Fibroblast of skin of abdomen (primary cell): ENCODE results near the gene MIER1.
"Not testable (repeated sequence)": the region's sequence is repeated elsewhere in the genome, so short reads cannot be mapped to it uniquely, and the experiment has no call there.

ENCODE experiments used
- DNase-seq: peaks from one replicate; pipeline ENCODE4 v3.0.0-alpha.2; 2013

Gene MIER1

DNA sequence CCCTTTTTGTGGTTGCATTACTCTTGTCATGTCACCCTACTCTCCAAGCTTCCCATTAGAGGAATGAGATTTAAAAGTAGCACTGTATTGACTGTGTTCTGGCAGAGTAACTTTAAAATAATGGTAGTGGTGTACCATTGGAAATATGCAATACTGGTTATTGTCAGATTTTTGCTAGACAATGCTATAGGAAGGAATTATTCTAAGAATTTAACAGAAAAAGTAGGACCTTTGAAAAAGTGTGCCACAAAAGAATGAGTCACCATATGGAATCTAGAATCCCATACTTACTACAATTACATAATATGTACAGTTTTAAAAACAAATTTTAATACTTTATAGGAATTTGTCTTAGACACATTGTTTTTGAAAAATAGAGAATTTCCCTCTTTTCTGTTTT lies 13.8 kb downstream of the MIER1 start:
- DNase-seq, result peak; percentile 73

DNA sequence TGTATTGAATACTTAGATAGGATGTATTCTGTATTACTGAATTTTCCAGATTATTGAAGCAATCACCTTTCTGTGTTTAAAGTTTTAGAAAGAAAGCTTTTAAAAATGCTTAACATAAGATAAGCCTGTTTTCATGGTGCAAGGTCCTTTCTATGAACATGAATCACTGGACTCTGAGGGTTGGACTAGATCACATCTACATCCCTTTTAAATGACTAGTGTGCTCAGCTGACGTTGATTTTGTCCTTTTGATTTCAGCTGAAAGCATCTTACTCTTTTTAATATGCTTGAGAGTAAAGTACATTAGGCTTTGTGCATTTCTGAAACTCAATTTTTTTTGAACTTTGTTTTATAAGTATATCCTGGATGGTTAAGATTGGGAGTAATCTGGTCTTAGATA lies 16.2 kb downstream of the MIER1 start:
- DNase-seq, result no peak

DNA sequence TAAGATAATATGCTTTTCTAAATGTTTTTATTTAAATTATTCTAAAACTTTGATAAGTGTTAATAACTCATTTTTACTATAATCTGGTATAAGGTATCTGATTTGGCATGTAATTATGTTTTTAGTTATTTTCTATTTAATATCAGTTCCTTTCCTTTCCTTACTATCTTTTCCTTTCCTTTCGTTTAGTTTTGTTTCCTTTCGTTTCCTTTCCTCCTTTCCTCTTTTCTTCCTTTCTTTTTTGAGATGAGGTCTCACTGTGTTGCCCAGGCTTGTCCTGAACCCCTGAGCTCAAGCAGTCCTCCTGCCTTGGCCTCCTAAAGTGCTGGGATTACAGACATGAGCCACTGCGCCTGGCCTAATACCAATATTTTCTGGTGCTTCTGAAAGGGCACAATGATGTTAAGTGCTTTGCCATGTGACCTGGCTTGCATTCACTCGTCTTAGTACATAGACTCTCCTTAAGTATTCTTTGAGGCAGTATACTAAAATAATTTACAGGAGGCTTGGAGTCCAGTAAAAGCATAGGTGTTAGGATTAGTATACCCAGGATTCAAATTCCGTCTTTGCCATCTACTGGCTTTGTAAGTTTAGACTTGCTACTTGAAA lies 18.7 kb downstream of the MIER1 start:
- DNase-seq, result no peak

DNA sequence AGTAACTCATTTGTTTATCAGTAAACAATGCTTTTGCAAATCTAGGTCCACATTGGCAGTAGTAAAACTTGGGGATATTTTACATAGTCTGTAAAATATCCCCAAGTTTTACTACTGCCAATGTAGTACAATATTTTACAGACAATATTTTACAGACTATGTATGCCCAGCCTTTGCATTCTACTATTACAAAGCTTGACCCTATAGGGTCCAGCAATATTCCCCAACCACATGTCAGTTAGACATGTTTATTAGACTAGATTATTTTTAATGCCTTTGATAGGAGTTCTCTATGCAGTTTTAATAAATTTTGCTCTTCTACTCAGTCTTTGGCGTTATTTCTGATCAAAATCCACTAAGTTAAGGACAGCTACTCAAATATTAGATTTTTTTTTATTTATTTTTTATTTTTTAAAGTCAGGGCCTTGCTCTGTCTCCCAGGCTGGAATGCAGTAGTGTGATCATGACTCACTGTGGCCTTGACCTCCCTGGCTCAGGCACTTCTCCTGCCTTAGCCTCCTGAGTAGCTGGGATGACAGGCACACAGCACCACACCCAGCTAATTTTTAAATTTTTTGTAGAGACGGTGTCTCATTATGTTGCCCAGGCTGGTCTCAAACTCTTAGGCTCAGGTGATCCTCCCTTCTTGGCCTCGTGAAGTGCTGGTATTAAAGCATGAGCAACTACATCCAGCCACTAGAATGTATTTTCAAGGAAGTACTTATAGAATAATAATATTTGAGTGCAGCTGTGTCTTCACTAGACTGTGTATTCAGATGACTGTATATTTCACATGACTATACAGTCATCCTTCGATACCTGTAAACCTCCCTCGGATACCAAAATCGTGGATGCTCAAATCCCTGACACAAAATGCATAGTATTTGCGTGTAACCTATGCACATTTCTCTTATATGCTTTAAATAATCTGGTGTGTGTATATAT lies 19.8 kb downstream of the MIER1 start:
- DNase-seq, result peak; percentile 67

DNA sequence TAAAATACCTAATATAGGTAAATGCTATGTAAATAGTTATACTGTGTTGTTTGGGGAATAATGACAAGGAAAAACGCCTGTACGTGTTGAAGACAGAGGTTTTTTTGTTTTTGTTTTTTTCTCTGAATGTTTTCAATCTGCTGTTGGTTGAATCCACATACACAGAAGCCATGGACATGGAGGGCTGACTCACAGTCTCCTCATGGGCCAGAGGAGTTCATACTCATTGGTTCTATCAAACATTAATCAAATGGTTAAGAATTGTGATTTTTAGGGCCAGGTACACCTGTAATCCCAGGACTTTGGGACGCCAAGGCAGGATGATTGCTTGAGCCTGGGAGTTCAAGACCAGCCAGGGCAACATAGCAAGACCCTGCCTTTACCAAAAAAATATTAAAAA lies 20.5 kb downstream of the MIER1 start:
- no peak for DNase-seq

DNA sequence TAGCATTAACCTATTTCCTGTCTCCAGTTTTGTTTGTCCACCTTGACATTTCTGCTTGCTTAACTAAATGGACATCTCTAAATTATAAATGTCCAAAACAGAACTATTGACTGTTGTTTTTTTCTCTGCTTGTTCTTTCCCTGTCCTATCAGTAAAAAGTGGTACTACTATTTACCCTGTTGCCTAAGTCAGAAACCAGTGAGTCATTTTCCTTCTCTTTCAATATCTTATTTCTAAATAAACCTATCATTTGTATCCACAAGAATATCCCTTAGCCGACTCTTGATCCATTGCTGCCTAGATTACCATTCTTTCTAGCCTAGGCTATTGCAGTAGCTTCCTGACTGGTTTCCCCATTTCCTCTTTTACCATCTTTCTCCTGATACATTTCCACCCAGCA lies 22.5 kb downstream of the MIER1 start:
- no peak for DNase-seq

DNA sequence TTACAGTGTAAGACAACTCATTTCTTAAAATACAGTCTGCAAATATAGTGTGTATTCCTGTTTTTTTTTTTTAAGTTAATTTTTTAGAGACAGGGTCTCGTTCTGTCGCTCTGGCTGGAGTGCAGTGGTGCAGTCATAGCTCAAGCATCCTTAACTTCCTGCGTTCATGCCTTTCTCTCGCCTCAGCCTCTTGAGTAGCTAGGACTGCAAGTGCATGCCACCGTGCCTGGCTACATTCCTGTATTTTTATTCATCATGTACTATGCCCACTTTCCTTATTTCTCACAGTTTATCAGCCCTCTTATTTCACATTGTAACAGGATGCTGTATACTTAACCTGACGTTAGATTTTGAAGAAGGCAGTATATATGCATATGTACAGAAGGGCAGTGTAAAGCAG lies 26.7 kb downstream of the MIER1 start:
- peak; percentile 75 for DNase-seq

DNA sequence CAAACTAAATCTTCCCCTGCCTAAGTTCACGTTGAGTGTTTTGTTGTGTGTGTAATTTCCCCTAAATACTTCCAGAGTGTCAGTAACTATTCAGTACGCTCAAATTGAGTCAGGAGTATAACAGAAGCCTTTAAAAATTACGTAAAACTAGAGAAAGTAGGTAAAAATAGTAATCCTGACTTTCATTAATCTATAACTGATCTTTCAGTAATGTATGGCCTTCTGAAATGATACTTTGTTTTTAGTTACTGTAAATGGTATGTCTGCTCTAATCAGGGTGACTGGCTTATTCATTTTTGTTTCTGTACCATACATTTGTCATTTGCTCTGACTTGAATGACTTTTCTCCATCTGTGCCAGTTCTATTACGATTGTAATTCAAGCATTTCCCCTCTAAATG lies 29.4 kb downstream of the MIER1 start:
- no peak for DNase-seq

DNA sequence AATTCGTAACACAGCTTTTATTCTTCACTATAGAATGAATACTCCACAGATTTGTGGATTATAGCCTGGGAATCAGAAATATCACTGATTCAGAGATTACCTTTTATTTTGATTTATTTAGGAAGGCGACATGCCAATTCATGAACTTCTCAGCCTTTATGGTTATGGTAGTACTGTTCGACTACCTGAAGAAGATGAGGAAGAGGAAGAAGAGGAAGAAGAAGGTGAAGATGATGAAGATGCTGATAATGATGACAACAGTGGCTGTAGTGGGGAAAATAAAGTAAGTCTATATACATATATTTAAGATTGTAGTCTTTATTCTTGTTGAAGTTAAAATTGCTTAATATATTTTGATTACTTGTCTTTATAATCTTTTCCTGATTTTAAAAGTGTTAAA lies 33.1 kb downstream of the MIER1 start:
- DNase-seq, result no peak

DNA sequence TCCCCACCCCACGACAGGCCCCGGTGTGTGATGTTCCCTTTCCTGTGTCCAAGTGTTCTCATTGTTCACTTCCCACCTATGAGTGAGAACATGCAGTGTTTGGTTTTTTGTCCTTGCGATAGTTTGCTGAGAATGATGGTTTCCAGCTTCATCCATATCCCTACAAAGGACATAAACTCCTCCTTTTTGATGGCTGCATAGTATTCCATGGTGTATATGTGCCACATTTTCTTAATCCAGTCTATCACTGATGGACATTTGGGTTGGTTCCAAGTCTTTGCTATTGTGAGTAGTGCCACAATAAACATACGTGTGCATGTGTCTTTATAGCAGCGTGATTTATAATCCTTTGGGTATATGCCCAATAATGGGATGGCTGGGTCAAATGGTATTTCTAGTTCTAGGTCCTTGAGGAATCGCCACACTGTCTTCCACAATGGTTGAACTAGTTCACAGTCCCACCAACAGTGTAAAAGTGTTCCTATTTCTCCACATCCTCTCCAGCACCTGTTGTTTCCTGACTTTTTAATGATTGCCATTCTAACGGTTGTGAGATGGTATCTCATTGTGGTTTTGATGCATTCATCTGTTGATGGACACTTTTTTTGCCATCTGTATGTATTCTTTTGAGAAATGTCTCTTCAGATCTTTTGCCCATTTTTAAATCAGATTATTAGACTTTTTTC lies 41.5 kb downstream of the MIER1 start:
- DNase-seq, result not testable (repeated sequence)

DNA sequence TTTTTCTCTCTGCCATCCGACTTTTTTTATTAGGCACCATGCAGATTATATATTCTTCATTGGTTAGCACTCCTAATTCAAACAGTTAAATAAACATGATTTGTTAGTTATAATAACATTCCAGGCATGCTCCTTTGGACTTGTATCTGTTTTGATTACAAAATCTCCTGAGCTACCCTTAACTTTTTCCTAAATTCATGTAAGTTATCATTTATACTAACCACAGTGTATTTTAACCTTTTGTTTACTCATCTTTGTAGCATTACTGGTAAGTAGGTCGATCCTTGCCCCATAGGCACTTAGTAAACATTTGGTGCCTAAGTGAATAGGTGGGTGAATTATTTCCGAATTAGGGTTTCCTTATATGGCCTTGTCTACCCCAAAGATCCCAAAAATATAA lies 43.8 kb downstream of the MIER1 start:
- DNase-seq, result no peak

DNA sequence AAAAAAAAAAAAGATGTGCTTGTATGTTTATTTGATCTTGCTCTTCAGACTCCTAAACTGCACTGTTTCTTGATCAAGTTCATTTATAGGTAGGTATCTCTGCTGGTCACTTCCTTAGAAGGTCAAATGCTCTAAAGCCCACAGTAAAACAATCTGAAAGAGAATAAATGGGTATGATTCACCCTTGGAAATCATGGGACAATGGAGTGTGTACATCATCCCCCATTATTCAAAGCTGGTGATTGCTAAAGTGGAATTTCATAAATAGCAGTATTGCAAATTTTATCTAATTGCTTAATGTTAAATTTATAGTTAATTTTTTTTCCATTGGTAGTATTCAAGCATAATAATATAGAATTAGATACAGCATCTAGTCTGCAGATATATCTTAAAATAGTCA lies 53.4 kb downstream of the MIER1 start:
- DNase-seq, result no peak

DNA sequence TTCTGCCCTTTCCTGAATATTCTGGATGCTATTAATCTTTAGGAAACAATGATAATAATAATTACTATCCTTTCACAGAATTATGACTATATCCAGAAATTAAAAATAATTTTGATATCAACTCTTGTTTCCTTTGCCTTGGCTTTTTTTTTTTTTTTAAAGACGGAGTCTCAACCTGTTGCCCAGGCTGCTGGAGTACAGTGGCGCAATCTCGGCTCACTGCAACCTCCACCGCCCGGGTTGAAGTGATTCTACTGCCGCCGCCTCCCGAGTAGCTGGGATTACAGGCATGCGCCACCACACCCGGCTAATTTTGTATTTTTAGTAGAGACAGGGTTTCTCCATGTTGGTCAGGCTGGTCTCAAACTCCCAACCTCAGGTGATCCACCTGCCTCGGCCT lies 54.8 kb downstream of the MIER1 start:
- not testable (repeated sequence) for DNase-seq

DNA sequence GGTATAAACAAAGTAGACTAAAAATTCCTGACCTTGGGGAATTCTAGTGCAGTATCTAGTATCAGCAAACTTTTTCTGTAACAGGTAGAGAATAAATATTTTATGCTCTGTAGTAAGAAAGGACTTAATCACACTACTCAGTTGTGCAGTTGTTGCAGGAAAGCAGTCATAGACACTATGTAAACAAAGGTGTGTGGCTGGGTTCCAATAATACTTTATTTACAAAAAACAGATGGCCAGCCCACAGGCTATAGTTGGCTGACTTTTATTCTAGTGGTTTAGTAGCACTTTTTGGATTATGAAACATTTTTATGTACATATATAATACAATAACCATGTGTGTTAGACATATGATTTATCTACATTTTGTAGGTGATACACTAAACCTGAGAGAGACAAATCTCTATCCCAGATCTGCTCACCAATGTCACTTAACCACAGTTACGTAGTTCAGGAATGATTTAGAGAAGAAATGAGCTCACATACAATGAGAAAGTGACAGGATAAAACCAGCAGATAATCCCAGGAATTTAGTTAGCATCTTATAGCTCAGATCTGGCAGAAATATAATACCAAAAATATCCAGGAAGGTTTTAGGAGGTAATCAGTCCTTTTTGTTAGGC lies 56.1 kb downstream of the MIER1 start:
- no peak for DNase-seq

DNA sequence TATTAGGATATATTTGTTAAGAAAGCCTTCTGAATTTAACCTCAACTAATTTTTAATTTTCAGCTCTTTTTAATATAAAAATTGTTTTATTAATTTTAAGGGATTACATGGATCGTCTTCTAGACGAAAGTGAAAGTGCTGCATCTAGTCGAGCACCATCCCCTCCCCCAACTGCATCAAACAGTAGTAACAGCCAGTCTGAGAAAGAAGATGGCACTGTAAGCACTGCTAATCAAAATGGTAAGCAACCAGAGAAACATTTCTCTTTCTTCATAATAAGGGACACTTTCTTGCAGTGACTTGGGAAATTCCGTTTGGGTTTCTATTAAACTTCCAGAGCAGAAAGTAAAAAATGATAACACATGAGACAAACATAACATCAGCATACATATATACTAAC lies 56.9 kb downstream of the MIER1 start:
- DNase-seq, result no peak

DNA sequence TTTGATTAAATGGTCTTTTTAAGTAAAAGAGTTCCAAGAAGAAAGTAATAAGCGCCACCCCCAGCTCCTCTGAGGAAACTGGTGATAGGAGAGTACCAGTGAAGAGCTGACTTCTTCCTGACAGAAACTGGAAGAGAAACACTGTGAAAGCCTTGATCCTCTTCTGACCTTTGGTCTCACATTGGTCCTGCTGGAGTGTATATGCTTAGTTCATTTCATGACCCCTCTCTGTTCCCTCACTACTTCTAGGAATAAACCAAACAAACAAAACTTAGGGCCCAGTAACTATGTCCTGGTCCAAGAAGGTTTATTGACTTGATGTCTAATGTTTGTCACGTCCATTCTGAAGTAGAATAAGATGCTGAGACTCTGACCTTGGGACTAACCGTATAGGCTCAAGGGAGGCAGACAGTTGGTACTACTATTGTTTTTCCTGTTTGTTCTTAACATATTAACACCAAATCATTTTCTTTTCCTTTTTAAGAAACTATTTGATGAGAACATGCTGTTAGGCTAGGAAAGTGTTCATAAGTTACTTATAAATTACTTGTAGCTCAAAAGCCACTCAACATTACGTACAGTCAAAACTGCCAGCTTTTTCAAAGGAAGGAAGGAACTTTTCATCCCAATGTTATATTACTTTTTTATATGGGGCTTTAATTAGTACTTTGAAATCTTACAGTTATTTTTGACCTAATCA lies 57.9 kb downstream of the MIER1 start:
- no peak for DNase-seq

DNA sequence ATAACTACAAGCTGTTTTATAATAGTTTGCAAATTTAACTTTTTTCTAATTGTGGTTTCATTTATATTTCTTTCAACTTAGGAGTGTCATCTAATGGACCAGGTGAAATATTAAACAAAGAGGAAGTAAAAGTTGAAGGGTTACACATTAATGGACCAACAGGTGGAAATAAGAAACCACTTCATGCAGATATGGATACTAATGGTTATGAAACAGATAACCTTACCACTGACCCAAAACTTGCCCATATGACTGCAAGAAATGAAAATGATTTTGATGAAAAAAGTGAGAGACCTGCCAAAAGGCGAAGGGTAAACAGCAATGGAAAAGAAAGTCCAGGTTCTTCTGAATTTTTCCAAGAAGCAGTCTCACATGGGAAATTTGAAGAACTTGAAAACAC lies 59.7 kb downstream of the MIER1 start:
- DNase-seq, result no peak

DNA sequence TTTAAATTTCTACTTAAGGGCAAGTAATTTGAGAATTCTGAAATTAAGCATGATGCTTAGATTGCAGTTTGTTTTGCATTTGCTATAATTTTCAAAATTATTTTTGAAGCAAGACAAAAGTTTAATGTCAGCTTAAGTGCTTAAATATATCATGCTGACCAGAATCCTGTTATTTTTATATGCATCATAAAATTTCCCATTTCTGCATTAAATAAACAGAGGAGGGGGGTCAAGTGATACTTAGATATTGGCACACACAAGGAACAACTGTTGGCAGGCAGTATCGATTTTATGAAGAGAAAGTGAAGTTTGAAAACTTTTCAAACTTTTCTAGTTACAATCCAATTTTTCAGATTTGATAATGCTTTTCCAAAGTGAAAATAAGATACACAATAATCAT lies 61.0 kb downstream of the MIER1 start:
- no peak for DNase-seq

DNA sequence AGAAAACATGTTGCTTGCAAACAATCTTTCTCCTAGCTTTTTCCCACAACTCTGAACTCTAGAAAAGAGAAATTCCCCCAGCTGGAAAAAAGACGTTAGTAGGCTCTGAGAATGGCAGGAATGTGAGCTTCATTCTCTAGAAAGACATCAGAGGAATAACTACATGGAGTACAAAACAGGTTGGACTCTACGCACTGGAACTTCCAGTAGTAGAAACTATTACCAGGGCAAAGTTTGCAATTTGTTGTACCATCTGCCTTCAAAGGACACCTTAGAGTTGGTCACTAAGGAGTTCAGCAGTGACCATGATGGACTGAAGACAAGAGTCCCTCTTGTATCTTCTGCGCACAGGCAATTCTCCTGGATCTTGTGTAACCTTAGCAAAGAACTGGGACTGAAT lies 68.3 kb downstream of the MIER1 start:
- no peak for DNase-seq

DNA sequence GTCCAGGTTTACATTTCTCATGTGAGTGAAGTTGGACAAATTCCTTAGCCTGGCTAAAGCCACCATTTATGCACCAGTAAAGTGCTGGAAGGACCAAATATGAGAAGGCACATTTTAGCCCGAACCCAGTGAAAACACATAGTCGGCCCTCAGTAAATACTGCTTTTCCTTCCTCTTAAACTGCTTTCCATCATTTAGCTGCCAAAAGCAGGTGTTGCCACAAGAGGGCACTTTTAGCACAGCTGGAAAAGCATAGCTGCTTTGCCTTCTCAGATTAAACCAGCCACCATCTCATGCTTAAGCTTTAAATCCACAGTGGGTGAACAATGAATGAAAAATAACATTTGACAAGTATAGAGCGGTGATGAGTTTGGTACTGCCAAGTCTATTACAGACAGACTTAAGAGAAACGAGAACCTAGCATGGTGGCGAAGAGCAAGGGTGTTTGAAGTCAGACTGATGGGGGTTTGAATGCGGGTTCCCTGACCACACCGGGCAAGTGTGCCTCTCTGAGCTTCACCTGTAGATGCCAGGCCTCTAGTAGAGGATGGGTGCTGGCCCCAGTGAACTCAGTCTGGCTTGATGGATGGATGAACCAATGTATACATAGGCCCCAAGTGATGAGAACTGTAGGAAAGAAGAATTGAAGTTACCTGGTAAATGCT lies 71.4 kb downstream of the MIER1 start:
- peak; percentile 68 for DNase-seq

DNA sequence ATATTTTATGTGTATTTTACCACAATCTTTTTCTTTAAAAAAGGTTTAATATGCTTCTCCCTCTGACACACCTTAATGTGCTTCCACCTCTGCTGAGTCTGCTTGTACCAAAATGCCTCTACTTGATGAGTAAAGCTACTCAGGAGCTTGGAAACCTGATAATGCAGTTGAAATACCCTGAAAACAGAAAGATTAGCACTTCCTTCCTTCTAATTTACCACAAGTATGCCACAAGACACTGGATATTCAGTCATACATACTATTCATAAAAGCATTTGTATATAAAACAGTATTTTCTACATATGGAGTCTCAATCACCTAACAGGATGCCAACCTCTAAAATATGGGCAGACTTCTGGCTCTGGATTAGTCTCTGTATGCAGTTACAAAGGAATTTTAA lies 74.2 kb downstream of the MIER1 start:
- DNase-seq, result no peak
